GM18498 (cell line): ENCODE results near the gene OCRL.
"Not testable (repeated sequence)": the region's sequence is repeated elsewhere in the genome, so short reads cannot be mapped to it uniquely, and the experiment has no call there.

Experiments
- ATAC-seq: cut with Tn5 transposase; IDR thresholded peaks from one replicate; pipeline ENCODE4 v1.9.1; 2021; ENCODE audit warnings: mild to moderate bottlenecking, moderate library complexity; ENCODE audit not compliant: unreplicated experiment

Gene OCRL

DNA sequence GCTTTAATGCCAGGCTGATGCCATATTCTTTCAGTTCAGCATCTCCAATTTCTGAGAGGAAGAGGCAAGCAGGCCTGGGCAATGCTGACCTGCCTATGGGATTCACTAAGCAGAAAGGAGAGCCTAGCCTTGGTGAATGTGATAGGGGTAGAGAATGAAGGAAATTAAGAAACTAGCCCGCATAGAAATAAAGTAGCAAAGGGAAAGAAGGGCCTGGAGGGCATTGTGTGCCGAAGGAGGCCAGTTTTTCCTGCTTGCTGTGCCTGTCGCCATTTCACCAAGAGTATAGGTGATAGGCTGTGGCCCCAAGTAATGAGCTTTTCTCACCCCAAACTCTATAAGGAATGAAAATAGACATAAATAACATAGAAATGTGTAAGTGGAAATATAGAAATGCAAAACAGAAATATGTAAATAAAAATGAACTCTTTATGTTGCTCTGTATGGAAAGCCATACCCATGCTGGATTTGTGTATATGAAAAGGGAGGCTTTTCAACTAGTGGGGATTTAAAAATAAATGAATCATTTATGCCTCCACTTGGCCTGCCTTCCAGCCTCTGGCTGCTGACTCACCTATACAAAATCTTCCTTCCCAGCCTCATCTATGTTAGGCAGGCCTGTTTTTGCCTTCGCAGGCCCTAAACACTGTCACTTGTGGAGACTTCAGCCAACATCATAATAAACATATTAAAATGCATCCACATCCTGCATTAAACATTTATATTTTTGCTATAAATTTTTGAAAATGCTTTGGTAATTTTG, 5.1 kb upstream of the OCRL start:
- ATAC-seq, result no peak

DNA sequence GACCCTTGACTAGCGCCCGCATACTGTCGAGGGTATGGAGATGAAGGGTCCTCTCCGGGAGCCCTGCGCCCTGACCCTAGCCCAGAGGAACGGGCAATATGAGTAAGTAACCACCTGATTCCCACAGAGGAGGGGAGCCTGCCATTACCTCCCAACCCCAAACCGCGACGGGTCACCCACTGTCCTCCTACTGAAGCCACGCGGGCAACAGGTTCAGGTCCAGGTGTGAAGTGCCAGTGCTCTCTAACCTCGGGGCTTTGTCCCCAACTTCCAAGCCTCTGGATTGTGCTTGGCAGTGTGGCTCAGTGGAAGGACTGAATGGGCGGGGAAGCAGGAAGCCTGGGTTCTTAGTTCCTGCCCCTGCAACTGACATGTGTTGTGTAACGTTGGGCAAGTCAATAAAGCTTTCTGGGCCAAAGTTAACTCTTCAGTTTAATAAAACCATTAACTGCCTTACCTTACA, 694 bp downstream of the OCRL start:
- ATAC-seq, result peak; percentile 37

- no peak for ATAC-seq
These were observed 4.7 kb downstream of the OCRL start for GRCh38 chrX:129544780-129545179.

DNA sequence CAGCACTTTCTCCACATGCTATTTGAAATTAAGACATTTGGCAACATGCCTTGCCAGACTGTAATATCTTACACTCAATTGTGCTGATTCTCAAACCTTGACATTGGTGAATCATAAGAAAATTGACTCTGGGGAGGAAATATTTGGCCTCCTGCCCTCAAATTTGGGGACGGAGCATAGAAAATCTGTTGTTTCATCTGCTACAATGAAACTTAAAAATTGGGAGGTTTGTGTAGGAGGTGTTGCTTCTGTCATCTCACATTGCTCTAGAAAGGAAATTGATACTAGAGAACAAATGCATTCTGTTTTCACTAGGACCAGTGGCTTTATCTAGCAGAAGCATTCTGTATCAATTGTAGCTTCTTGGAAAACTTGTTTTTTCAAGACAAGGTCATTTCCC, 5.3 kb downstream of the OCRL start:
- no peak for ATAC-seq

DNA sequence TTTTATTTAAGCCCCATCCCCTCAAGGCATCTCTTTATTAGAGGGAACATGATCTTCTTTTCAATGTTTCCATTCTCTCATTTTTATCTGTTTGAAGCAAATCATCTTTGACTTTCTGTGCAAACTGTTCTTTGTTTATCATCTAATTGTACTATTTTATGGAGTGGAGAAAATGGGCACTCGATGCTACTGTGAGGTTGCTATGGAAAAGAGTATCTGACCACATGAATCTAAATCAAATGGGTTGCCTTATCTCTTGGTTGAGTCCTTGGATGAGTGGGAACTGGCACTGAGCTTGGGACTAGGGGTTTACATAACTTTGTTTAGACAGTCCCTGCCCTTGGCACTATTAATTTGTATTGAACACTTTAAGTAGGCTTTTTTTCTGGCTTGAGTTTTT, 9.1 kb downstream of the OCRL start:
- no peak for ATAC-seq

DNA sequence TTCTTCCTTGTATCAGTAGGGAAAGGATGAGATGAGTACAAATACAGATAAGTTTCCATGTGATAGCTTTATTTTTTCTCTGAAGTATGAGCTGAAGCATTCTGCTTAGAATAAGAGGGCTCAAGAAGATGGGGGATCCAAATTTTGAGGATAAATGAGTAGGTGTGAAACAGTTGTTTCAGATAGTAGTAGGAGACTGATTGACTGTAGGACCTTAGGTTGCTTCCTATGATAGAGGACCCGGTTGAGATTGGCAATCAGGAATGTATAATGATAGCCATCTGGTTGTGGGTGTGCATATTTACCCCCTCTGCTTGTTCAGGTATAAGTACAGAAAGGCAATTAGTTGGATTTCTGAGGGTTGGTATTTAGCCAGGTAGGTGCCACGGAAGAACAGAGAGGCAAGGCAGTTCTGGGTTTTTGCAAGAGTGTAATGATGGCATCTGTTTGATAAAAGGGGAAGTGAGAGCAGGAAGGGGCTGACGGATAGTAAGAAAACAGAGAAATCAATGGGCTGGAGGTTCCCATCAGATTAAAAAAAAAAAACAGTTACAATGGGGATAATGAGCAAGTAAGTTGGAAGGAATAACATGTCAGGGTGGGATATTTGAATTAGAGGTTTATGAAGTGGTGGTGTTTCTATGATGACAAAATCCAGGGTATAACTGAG, 13.7 kb downstream of the OCRL start:
- ATAC-seq, result peak; percentile 97

- ATAC-seq, result not testable (repeated sequence)
These were observed 14.8 kb downstream of the OCRL start for GRCh38 chrX:129554816-129555215.

- ATAC-seq, result no peak
These were observed 16.8 kb downstream of the OCRL start for GRCh38 chrX:129556806-129557315.

- ATAC-seq, result no peak
These were observed 17.9 kb downstream of the OCRL start for GRCh38 chrX:129557844-129558480.

DNA sequence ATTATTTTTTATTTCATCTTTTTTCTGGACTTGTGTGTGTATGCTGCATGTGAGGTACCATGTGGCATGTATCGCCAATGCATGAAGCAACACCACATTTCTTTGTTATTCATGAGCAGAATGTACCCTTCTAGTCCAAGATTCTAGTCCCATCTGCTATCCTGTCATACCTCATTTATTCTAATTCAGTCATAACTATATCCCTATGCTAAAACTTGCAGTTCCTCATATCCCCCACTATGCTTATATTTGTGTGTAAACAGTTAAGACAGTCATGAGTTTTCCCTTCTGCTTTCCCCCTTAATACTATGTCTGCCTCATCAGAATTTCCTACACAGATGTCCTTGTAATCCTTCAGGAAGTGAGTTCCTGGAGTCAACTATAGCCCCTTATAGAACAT, 19.7 kb downstream of the OCRL start:
- ATAC-seq, result no peak

GRCh38 chrX:129561453-129561852, 21.4 kb downstream of the OCRL start:
- no peak for ATAC-seq

GRCh38 chrX:129564345-129564744, 24.3 kb downstream of the OCRL start:
- ATAC-seq, result not testable (repeated sequence)

GRCh38 chrX:129565046-129565650, 25.1 kb downstream of the OCRL start:
- no peak for ATAC-seq

DNA sequence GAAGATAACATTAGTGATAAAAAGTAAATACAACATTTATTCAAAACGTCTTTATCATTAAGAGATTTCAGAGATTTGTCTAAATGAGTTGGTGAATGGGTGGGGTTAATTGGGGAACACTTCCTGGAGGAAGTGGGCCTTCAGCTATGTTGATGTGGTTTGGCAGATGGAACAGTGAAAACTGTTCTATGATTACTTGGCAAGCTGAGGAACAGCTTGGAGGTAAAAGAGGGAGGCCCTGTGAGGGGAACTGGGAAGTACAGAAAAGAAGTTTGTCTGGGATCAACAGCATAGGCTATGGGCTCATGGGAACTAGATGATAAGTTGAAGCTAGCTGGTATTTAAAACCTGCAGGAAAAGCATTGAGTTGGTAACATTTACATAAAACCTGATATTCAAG, 26.0 kb downstream of the OCRL start:
- ATAC-seq, result no peak

DNA sequence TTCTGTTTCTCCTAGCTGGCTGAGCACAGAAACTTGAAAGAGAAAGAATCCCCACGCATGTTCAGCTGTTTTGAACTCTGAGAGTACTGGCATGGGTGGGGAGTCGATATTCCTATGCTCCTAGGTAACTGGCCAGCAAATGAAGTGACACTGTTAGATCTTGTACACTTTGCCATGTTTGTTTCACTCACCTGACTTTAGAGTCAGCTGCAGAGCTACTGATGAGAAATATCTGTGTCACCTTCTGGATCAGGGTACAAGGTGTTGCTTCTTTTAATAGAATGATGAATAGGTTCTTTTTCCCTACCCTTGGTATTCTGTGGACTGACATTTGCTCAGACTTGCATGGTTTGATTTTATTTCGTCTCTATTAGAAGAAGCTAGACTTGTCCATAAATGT, 28.3 kb downstream of the OCRL start:
- no peak for ATAC-seq

DNA sequence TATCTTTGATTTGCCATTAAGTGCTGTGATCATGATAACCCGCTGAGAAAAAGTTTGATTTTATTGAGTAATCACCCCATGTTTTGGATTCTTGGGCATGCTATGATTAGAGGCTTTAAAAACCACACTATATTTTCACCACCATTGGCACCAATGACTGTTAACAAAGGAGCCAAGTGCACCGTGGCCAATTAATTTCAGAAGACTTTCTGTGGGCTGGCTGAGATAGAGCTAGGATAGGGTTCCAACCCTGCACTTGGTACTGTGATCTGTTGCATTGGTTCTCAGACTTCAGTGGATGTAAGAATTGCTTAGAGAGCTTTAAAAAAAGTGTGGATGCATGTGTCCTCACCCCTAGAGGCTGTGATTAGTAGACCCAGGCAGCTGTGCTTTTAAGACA, 32.4 kb downstream of the OCRL start:
- ATAC-seq, result no peak

DNA sequence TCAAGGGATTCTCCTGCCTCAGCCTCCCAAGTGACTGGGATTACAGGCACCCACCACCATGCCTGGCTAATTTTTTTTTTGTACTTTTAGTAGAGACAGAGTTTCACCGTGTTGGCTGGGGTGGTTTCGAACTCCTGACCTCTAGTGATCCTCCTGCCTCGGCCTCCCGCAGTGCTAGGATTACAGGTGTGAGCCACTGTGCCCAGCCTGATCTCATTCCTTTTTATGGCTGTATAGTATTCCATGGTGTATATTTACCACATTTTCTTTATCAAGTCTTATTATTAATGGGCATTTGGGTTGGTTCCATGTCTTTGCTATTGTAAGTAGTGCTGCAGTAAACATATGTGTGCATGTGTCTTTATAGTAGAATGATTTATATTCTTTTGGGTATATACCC, 33.6 kb downstream of the OCRL start:
- not testable (repeated sequence) for ATAC-seq

DNA sequence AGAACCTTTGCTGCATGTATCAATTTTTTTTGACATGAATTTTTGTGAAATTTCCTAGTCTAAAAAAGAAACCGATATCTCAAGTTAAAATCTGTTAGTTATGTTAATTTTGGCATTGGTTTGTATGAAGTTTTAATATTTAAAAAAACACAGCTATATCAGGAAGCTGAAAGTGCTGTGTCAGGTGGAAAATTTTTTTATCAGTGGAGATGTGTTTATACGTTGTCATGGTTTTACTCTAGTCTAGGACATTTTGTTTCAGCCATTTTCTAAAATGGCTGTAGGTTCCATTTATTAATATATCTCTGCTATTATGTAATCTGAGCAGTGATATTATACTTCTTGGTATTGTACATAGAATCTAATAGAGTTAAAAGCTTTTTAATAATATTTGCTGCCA, 34.2 kb downstream of the OCRL start:
- no peak for ATAC-seq

- ATAC-seq, result no peak
These were observed 36.5 kb downstream of the OCRL start for GRCh38 chrX:129576539-129576938.

DNA sequence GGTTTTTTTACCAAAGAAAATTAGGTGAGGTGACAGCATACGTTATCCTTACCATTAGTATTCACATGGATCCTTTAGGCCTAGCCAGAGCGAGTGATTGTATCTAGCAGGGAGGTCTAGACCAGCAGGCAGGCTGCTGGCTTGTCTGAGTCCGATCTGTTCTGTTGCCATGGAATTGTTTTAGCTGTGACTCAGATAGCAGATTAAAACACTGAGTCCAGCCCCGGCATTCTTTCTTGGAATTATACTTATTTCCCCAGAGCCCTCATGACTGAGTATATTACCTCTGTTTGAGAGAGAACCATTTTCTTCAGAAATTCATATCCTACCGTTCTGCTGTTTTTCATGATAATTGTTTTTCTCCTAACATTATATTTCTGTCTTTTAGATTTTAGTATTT, 37.4 kb downstream of the OCRL start:
- no peak for ATAC-seq

- ATAC-seq, result no peak
These were observed 37.8 kb downstream of the OCRL start for GRCh38 chrX:129577877-129578276.
